Trophoblast cell (in vitro differentiated cells and primary cell): ENCODE measurements around the gene LDLRAP1.
"Not testable (repeated sequence)": the region's sequence is repeated elsewhere in the genome, so short reads cannot be mapped to it uniquely, and the experiment has no call there.

Experiments used
- DNase-seq, 2 donors: peaks; one replicate each; pipeline ENCODE4 v3.0.0-alpha.2; 2016
- H2AFZ ChIP-seq: 2 replicates; pipeline ENCODE4 v1.6.1; 2013; ENCODE audit warnings: low read length, moderate library complexity, mild to moderate bottlenecking; ENCODE audit not compliant: insufficient read depth, poor library complexity
- H2AK5ac ChIP-seq: 2 replicates; pipeline ENCODE4 v1.6.1; 2013; ENCODE audit warnings: mild to moderate bottlenecking, low read length
- H2BK120ac ChIP-seq: 2 replicates; pipeline ENCODE4 v1.6.1; 2013; ENCODE audit warnings: low read length, mild to moderate bottlenecking, moderate library complexity; ENCODE audit not compliant: insufficient read depth, poor library complexity
- H2BK12ac ChIP-seq: 2 replicates; pipeline ENCODE4 v1.6.1; 2013; ENCODE audit warnings: mild to moderate bottlenecking, low read length, moderate library complexity
- H2BK5ac ChIP-seq: 2 replicates; pipeline ENCODE4 v1.6.1; 2013; ENCODE audit warnings: low read length, low read depth, moderate library complexity, mild to moderate bottlenecking; ENCODE audit not compliant: poor library complexity
- H3K14ac ChIP-seq: 2 replicates; pipeline ENCODE4 v1.6.1; 2013; ENCODE audit warnings: mild to moderate bottlenecking, low read length
- H3K18ac ChIP-seq: 2 replicates; pipeline ENCODE4 v1.6.1; 2013; ENCODE audit warnings: mild to moderate bottlenecking, low read length
- H3K23ac ChIP-seq: 2 replicates; pipeline ENCODE4 v1.6.1; 2013; ENCODE audit warnings: low read length
- H3K27ac ChIP-seq: 2 replicates; pipeline ENCODE4 v1.5.1; 2013; ENCODE audit warnings: low read depth, mild to moderate bottlenecking, inconsistent platforms, low read length, moderate library complexity
- H3K27me3 ChIP-seq: 2 replicates; pipeline ENCODE4 v1.6.1; 2013; ENCODE audit warnings: inconsistent platforms, mild to moderate bottlenecking, low read length, moderate library complexity; ENCODE audit not compliant: insufficient read depth
- H3K36me3 ChIP-seq, 2 experiments: 1 replicate in 1 of 2; 2 replicates in 1 of 2; pipeline ENCODE4 v1.6.1; 2013; ENCODE audit warnings: low read length in 2 of 2, mild to moderate bottlenecking in 2 of 2, moderate library complexity in 1 of 2; ENCODE audit not compliant: insufficient read depth in 2 of 2, control insufficient read depth in 1 of 2
- H3K4ac ChIP-seq: 2 replicates; pipeline ENCODE4 v1.6.1; 2013; ENCODE audit warnings: low read depth, mild to moderate bottlenecking, low read length, moderate library complexity
- H3K4me1 ChIP-seq, 2 experiments: 1 replicate in 1 of 2; 2 replicates in 1 of 2; pipeline ENCODE4 v1.6.1; 2013; ENCODE audit warnings: low read length in 2 of 2, mild to moderate bottlenecking in 2 of 2, moderate library complexity in 1 of 2; ENCODE audit not compliant: insufficient read depth in 2 of 2, control insufficient read depth in 1 of 2
- H3K4me2 ChIP-seq: 2 replicates; pipeline ENCODE4 v1.6.1; 2013; ENCODE audit warnings: inconsistent platforms, mild to moderate bottlenecking, low read length, moderate library complexity
- H3K4me3 ChIP-seq: 2 replicates; pipeline ENCODE4 v1.5.1; 2013; ENCODE audit warnings: mild to moderate bottlenecking, low read depth, low read length, inconsistent platforms
- H3K79me1 ChIP-seq: one replicate; pipeline ENCODE4 v1.6.1; 2013; ENCODE audit warnings: low read length
- H3K79me2 ChIP-seq: 2 replicates; pipeline ENCODE4 v1.6.1; 2013; ENCODE audit warnings: low read length, mild to moderate bottlenecking; ENCODE audit not compliant: control insufficient read depth, insufficient read depth, poor library complexity
- H3K9ac ChIP-seq: 2 replicates; pipeline ENCODE4 v1.6.1; 2013; ENCODE audit warnings: mild to moderate bottlenecking, low read length
- H3K9me3 ChIP-seq: 2 replicates; pipeline ENCODE4 v1.6.1; 2013; ENCODE audit warnings: low read depth, mild to moderate bottlenecking, control low read depth, inconsistent platforms, low read length; ENCODE audit not compliant: insufficient read depth
- H4K12ac ChIP-seq: 2 replicates; pipeline ENCODE4 v1.6.1; 2013; ENCODE audit warnings: low read depth, mild to moderate bottlenecking, low read length, moderate library complexity
- H4K8ac ChIP-seq: 2 replicates; pipeline ENCODE4 v1.6.1; 2013; ENCODE audit warnings: low read depth, mild to moderate bottlenecking, low read length, moderate library complexity
- H4K91ac ChIP-seq: one replicate; pipeline ENCODE4 v1.6.1; 2013; ENCODE audit warnings: low read depth, mild to moderate bottlenecking, low read length, moderate library complexity
- WGBS: extraction: QIAGEN DNeasy Blood & Tissue Kit; methylation state at CpG from one replicate; pipeline ENCODE4 v1.1.7; 2013; ENCODE audit warnings: missing lambda C conversion rate; ENCODE audit not compliant: insufficient read length, insufficient coverage; ENCODE audit errors: extremely low coverage; 5-methylcytosine and 5-hydroxymethylcytosine counted together

The LDLRAP1 gene

GRCh38 chr1:25587290-25587689 lies 43.9 kb downstream of the LDLRAP1 start:
- Histone ChIP-seq H2BK120ac (no peak overlapping the region), H3K18ac (no peak overlapping the region), H3K4ac (no peak overlapping the region), H2AFZ (no peak overlapping the region), H4K8ac (no peak overlapping the region), H3K4me3 (no peak overlapping the region), H3K4me1 (peaks cover 0 to 1% of the 10 kb centered on the region in 2 experiments), H4K12ac (no peak overlapping the region), H3K27me3 (no peaks in the 10 kb centered on the region), H3K4me2 (no peak overlapping the region), H3K79me2 (no peaks in the 10 kb centered on the region), H3K9ac (no peak overlapping the region), H3K27ac (no peak overlapping the region), H2BK12ac (no peak overlapping the region), H3K36me3 (no peaks in the 10 kb centered on the region), H3K79me1 (no peaks in the 10 kb centered on the region), H4K91ac (no peak overlapping the region), H3K23ac (no peak overlapping the region), H2AK5ac (no peak overlapping the region), H2BK5ac (no peak overlapping the region), H3K9me3 (peaks cover 3% of the 10 kb centered on the region), H3K14ac (no peak overlapping the region)
- WGBS = no CpG with 5 or more reads among the region's 8 CpGs
- no peak for DNase-seq

- not testable (repeated sequence) for H2AFZ ChIP-seq, H4K91ac ChIP-seq, H3K23ac ChIP-seq, H4K8ac ChIP-seq, H3K4me1 ChIP-seq, H3K79me1 ChIP-seq, H3K9me3 ChIP-seq, H3K4ac ChIP-seq, H3K36me3 ChIP-seq, H3K4me3 ChIP-seq, H3K14ac ChIP-seq, H3K79me2 ChIP-seq, H3K4me2 ChIP-seq, H3K27me3 ChIP-seq, H3K27ac ChIP-seq, H2BK120ac ChIP-seq, H3K18ac ChIP-seq, H2AK5ac ChIP-seq, H4K12ac ChIP-seq, H2BK5ac ChIP-seq, H2BK12ac ChIP-seq, H3K9ac ChIP-seq
- WGBS = no CpG with 5 or more reads among the region's 7 CpGs
- DNase-seq = peak; percentile 96 to 100
Measured at GRCh38 chr1:25588224-25588623, 44.8 kb downstream of the LDLRAP1 start.

- H3K36me3 ChIP-seq, H3K4me1 ChIP-seq, H4K91ac ChIP-seq, H2BK12ac ChIP-seq, H3K18ac ChIP-seq, H3K9ac ChIP-seq, H3K4me3 ChIP-seq, H3K79me2 ChIP-seq, DNase-seq, H2BK5ac ChIP-seq, H2BK120ac ChIP-seq, H4K12ac ChIP-seq, H4K8ac ChIP-seq, H3K27ac ChIP-seq, H3K9me3 ChIP-seq, H3K27me3 ChIP-seq, H2AK5ac ChIP-seq, H3K4me2 ChIP-seq, H3K14ac ChIP-seq, H3K23ac ChIP-seq, H3K79me1 ChIP-seq, H2AFZ ChIP-seq, H3K4ac ChIP-seq: not testable (repeated sequence)
- no CpG with 5 or more reads among the region's 13 CpGs for WGBS
Measured at GRCh38 chr1:25588786-25589185, 45.4 kb downstream of the LDLRAP1 start.

GRCh38 chr1:25590096-25590824 lies 46.9 kb downstream of the LDLRAP1 start:
- H4K8ac ChIP-seq = no peak overlapping the region
- peaks cover 0 to 1% of the 10 kb centered on the region in 2 experiments for H3K4me1 ChIP-seq
- H2BK5ac ChIP-seq = no peak overlapping the region
- no peaks in the 10 kb centered on the region for H3K79me2 ChIP-seq
- H3K27ac ChIP-seq = no peak overlapping the region
- peaks cover 3% of the 10 kb centered on the region for H3K9me3 ChIP-seq
- no peak overlapping the region for H3K9ac ChIP-seq
- no peak overlapping the region for H3K4me3 ChIP-seq
- H3K36me3 ChIP-seq = no peaks in the 10 kb centered on the region
- H2BK120ac ChIP-seq = no peak overlapping the region
- H3K14ac ChIP-seq = no peak overlapping the region
- H3K23ac ChIP-seq = no peak overlapping the region
- no peak overlapping the region for H2BK12ac ChIP-seq
- no peaks in the 10 kb centered on the region for H3K27me3 ChIP-seq
- H2AK5ac ChIP-seq = no peak overlapping the region
- no peak overlapping the region for H3K4ac ChIP-seq
- H2AFZ ChIP-seq = no peak overlapping the region
- no peak overlapping the region for H4K12ac ChIP-seq
- no peak overlapping the region for H3K4me2 ChIP-seq
- H3K79me1 ChIP-seq = no peaks in the 10 kb centered on the region
- peak in 1 of 2 donors; percentile 24 for DNase-seq
- no peak overlapping the region for H3K18ac ChIP-seq
- no CpG with 5 or more reads among the region's 8 CpGs for WGBS
- H4K91ac ChIP-seq = no peak overlapping the region
